IPS-18a (cell line): ENCODE results near the gene SIN3B.
"Not testable (repeated sequence)": the region's sequence is repeated elsewhere in the genome, so short reads cannot be mapped to it uniquely, and the experiment has no call there.

Experiments used
- H3K27ac ChIP-seq: one replicate; pipeline ENCODE4 v1.5.1; 2013; ENCODE audit warnings: low read length
- H3K27me3 ChIP-seq: one replicate; pipeline ENCODE4 v1.6.1; 2013; ENCODE audit warnings: mild to moderate bottlenecking, low read length; ENCODE audit not compliant: control insufficient read depth, insufficient read depth
- H3K36me3 ChIP-seq: one replicate; pipeline ENCODE4 v1.6.1; 2013; ENCODE audit warnings: low read depth, low read length; ENCODE audit not compliant: control insufficient read depth
- H3K4me1 ChIP-seq: one replicate; pipeline ENCODE4 v1.6.1; 2013; ENCODE audit warnings: low read depth, low read length; ENCODE audit not compliant: control insufficient read depth
- H3K4me3 ChIP-seq: one replicate; pipeline ENCODE4 v1.5.1; 2013; ENCODE audit warnings: low read length
- H3K9ac ChIP-seq: one replicate; pipeline ENCODE4 v1.6.1; 2013; ENCODE audit warnings: mild to moderate bottlenecking, low read length, moderate library complexity
- H3K9me3 ChIP-seq: one replicate; pipeline ENCODE4 v1.6.1; 2013; ENCODE audit warnings: low read depth, low read length; ENCODE audit not compliant: control insufficient read depth

The SIN3B gene

DNA sequence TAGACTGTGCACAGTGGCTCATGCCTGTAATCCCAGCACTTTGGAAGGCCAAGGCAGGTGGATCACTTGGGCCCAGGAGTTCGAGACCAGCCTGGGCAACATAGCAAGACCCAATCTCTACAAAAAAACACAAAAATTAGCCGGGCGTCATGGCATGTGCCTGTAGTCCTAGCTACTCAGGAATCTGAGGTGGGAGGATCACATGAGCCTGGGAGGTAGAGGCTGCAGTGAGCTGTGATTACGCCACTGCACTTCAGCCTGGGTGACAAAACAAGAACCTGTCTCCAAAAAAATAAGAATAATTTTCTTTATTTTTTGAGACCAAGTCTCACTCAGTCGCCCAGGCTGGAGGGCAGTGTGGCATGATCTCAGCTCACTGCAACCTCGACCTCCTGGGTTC lies 30.9 kb upstream of the SIN3B start:
- not testable (repeated sequence) for H3K9me3 ChIP-seq, H3K27me3 ChIP-seq, H3K36me3 ChIP-seq, H3K4me3 ChIP-seq, H3K9ac ChIP-seq, H3K27ac ChIP-seq, H3K4me1 ChIP-seq

DNA sequence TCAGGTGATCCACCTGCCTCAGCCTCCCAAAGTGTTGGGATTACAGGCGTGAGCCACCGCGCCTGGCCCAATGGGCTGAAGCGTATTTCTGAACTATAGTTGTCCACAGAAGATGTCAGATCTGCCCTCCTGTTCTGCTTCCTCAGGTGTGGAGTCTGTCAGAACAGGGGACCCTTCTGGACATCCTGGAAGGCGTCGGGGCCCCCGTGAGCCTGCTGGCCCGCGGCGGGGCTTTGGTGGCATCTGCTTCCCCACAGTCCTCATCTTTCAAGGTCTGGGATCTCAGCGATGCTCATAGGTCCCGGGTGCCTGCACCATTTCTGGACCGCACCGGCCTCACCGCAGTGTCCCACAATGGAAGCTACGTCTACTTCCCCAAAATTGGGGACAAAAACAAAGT lies 29.5 kb upstream of the SIN3B start:
- Histone ChIP-seq H3K4me1 (no peaks in the 10 kb centered on the region), H3K36me3 (no peaks in the 10 kb centered on the region), H3K9ac (no peak overlapping the region), H3K27ac (no peak overlapping the region), H3K4me3 (no peak overlapping the region), H3K9me3 (peaks cover 5% of the 10 kb centered on the region), H3K27me3 (no peaks in the 10 kb centered on the region)

DNA sequence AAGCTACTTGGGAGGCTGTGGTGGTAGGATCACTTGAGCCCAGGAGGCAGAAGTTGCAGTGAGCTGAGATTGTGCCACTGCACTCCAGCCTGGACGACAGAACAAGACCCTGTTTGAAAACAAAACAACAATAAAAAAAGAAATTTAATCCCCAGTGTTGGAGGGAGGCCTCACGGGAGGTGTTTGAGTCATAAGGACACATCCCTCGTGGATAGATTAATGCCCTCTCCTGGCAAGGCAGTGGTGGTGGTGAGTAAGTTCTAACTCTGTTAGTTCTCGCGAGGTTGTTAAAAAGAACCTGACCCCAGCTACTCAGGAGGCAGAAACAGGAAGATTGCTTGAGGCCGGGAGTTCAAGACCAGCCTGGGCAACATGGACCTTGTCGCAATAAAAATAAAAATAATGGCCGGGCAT lies 27.6 kb upstream of the SIN3B start:
- Histone ChIP-seq H3K9ac (no peak overlapping the region), H3K27ac (no peak overlapping the region), H3K4me3 (no peak overlapping the region), H3K27me3 (no peaks in the 10 kb centered on the region), H3K36me3 (no peaks in the 10 kb centered on the region), H3K9me3 (no peaks in the 10 kb centered on the region), H3K4me1 (no peaks in the 10 kb centered on the region)

DNA sequence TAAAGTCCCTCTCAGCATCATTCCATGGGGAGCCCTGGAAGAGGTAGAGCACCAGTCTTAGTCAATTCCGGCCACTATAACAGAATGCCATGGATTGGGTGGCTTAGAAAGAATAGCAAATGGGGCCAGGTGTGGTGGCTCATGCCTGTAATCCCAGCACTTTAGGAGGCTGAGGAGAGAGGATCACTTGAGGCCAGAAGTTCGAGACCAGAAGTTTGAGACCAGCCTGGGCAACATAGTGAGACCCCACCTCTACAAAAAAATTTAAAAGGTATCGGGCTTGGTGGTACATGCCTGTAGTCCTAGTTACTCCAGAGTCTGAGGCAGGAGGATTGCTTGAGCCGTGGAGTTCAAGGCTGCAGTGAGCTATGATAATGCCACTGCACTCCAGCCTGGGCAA lies 25.0 kb upstream of the SIN3B start:
- H3K4me1 ChIP-seq: no peaks in the 10 kb centered on the region
- no peaks in the 10 kb centered on the region for H3K27me3 ChIP-seq
- no peak overlapping the region for H3K27ac ChIP-seq
- H3K9ac ChIP-seq: no peak overlapping the region
- H3K9me3 ChIP-seq: no peaks in the 10 kb centered on the region
- H3K4me3 ChIP-seq: no peak overlapping the region
- H3K36me3 ChIP-seq: no peaks in the 10 kb centered on the region

DNA sequence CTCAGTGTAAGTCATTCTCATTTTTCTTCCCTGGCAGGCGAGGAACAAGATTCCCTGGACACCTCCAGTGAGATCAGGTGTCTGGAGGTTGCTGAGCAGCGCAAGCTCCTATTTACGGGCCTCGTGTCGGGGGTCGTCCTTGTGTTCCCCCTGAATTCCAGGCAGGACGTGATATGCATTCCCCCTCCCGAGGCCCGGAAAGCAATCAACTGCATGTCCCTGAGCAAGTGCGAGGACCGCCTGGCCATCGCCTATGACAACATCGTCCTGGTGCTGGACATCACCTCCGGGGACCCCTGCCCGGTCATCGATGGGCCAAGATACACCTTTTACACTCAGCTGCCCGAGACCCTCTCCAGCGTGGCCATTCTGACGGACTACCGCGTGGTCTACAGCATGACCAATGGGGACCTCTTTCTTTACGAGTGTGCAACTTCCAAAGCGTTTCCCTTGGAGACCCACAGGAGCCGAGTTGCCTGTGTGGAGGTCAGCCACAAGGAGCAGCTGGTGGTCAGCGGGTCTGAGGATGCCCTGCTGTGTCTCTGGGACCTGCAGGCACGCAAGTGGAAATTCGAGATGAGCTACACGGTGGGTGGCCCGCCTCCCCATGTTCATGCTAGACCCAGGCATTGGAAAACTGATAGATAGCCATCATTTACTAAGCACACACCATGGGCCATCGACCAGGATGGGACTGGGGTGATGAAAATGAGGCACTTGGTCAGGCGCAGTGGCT lies 21.5 kb upstream of the SIN3B start:
- Histone ChIP-seq H3K36me3 (no peaks in the 10 kb centered on the region), H3K4me3 (no peak overlapping the region), H3K27ac (no peak overlapping the region), H3K9me3 (no peaks in the 10 kb centered on the region), H3K4me1 (no peaks in the 10 kb centered on the region), H3K9ac (no peak overlapping the region), H3K27me3 (no peaks in the 10 kb centered on the region)

DNA sequence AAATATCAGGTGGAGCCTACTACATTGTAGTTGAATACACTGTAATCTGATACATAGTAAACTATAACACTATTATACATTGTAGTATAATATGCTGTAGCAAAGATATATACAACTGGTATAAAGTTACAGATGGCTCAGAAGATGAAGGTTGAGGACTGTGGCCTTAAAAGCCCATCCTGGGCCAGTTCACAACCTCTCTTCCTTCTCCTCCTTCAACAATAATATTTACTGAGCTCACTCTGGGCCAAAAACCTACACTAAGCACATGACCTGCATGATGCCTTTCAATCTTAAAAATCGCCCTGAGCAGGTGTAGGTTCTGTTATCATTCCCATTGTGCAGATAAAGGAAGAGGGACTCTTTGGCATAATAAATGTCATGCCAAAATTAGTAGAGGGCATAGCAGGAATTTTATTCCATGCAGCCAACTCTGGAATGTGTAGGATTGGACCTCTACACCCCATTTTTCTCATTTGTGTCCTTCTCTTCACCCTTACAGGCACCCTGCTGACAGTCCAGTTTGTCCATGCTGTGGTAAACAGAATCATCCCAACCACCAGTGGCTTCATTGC lies 14.6 kb upstream of the SIN3B start:
- Histone ChIP-seq H3K4me3 (no peak overlapping the region), H3K9ac (no peak overlapping the region), H3K4me1 (no peaks in the 10 kb centered on the region), H3K27ac (no peak overlapping the region), H3K36me3 (no peaks in the 10 kb centered on the region), H3K27me3 (no peaks in the 10 kb centered on the region), H3K9me3 (peaks cover 8% of the 10 kb centered on the region)

DNA sequence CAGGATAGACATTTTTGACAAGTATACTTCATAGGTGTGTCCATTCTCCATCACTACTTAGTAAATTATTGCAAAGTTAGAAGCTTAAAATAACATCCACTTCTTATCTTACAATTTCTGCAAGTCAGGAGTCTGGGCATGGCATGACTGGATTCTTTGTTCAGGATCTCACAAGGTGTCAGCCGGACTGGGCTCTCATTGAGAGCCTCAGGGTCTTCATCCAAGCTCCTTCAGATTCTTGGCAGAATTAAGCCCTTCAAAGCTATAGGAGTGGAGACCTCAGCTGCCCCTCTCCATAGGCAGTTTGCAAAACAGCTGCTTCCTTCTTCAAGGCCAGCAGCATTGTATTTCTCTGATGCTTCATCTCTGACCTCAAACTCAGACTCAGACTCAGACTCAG lies 9.1 kb upstream of the SIN3B start:
- Histone ChIP-seq H3K4me1 (peaks cover 7% of the 10 kb centered on the region), H3K9me3 (no peaks in the 10 kb centered on the region), H3K36me3 (no peaks in the 10 kb centered on the region), H3K4me3 (no peak overlapping the region), H3K27ac (no peak overlapping the region), H3K9ac (no peak overlapping the region), H3K27me3 (no peaks in the 10 kb centered on the region)

DNA sequence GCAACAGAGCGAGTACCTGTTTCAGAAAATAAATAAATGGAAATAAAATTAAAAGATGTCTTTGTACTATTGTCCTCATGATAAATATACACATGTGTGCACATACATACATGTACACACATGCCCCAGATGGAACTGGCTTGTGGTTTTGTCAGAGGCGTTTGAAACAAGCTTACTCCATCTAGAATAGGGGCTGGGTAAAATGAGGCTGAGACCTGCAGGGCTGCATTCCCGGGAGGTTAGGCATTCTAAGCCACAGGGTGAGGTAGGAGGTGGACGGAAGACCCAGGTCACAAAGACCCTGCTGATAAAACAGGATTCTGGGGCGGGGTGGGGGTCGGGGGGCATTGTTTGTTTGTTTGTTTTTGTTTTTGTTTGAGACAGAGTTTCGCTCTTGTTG lies 8.1 kb upstream of the SIN3B start:
- Histone ChIP-seq H3K4me1 (peaks cover 16% of the 10 kb centered on the region), H3K9me3 (no peaks in the 10 kb centered on the region), H3K27ac (no peak overlapping the region), H3K4me3 (no peak overlapping the region), H3K36me3 (no peaks in the 10 kb centered on the region), H3K9ac (no peak overlapping the region), H3K27me3 (no peaks in the 10 kb centered on the region)

DNA sequence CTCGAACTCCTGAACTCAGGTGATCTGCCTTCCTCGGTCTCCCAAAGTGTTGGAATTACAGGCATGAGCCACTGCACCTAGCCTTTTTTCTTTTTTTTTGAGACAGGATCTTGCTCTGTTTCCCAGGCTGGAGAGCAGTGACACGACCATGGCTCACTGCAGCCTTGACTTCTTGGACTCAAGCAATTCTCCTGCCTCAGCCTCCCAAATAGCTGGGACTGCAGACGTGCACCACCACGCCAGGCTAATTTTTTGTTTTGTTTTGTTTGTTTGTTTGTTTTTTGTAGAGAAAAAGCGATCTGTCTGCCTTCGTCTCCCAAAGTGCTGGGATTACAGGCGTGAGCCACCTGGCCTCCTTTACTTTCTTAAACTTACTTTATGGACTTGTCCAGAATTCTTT lies 6.5 kb upstream of the SIN3B start:
- Histone ChIP-seq H3K4me1 (peaks cover 16% of the 10 kb centered on the region), H3K4me3 (no peak overlapping the region), H3K36me3 (no peaks in the 10 kb centered on the region), H3K27ac (no peak overlapping the region), H3K9me3 (no peaks in the 10 kb centered on the region), H3K9ac (no peak overlapping the region), H3K27me3 (no peaks in the 10 kb centered on the region)

DNA sequence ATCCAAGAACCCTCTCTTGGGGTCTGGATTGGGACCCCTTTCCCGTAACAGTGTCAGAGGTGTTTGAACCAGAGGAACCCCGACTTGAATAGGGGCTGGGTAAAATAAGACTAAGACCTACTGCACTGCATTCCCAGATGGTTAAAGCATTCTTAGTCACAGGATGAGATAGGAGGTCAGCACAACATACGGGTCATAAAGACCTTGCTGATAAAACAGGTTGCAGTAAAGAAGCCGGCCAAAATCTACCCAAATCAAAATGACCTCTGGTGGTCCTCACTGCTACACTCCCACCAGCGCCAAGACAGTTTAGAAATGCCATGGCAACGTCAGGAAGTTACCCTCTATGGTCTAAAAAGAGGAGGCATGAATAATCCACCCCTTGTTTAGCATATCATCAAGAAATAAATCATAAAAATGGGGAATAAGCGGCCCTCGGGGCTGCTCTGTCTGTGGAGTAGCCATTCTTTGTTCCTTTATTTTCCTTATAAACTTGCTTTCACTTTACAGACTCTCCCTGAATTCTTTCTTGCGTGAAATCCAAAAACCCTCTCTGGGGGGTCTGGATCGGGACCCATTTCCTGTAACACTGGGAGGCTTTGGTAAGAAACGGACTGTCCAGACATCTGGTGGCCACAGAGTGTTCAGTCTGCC lies 4.4 kb upstream of the SIN3B start:
- Histone ChIP-seq H3K9me3 (no peaks in the 10 kb centered on the region), H3K4me3 (peak overlapping the region; percentile 45), H3K4me1 (peaks cover 19% of the 10 kb centered on the region), H3K9ac (peak overlapping the region; percentile 51), H3K36me3 (no peaks in the 10 kb centered on the region), H3K27me3 (no peaks in the 10 kb centered on the region), H3K27ac (peak overlapping the region; percentile 0)

DNA sequence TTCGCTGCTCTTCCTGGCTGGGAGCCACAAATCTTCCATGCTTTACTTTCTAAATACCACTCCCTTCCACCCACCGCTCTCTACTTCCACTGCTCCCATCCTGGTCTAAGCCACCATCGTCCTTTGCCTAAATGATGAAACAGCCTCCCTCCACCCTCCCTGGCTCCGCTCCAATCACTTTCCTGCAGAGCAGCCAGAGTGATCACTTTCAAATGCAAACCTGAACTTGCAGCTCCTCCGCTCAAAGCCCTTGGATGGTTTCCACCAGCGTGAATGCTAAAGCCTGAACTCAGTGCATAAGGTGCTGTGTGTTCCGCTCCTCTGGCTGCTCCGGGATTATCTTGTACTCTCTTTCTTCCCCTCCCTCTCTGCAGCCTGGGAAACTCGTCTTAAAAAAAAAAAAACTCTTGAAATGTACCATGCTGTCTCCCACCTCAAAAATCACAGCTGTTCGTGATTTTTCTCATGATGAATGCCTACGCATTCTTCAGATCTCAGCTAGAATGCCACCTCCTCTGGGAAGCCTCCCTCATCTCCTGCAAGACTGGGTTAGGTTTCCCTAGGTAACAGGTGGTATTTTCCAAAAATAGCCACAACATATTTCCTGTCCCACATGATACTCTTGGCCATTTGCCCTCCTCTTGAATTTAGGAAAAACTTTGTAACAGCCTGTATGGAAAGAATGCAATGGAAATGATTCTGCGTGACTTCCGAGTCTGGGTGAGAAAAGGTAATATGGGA lies 3.7 kb upstream of the SIN3B start:
- H3K36me3 ChIP-seq: no peaks in the 10 kb centered on the region
- H3K4me1 ChIP-seq: peaks cover 23% of the 10 kb centered on the region
- H3K4me3 ChIP-seq: peak overlapping the region; percentile 45
- no peaks in the 10 kb centered on the region for H3K27me3 ChIP-seq
- no peaks in the 10 kb centered on the region for H3K9me3 ChIP-seq
- H3K27ac ChIP-seq: peak overlapping the region; percentile 0
- peak overlapping the region; percentile 51 for H3K9ac ChIP-seq
